ENCODE measurements around the gene P4HA2. TPM values are rescaled to one million over a fixed set of nuclear protein-coding genes. Genes with fewer than 3 reads are reported as not detected.

Gene P4HA2
- total and polyA plus RNA-seq, 10 donors: 2.7 to 38.1 (median 12.9) TPM

- intact Hi-C loops (cut with DNase I; ENCODE audit: low total_unique reads): no loop called here
- no peak overlapping the region for H3K4me3 ChIP-seq
- no peaks in the 10 kb centered on the region for H3K4me1 ChIP-seq
- no peaks in the 10 kb centered on the region for H3K36me3 ChIP-seq
- no peak for TF ChIP-seq CTCF (IDR thresholded peaks at IDR 0.05 in 8 of 11, conservative IDR thresholded peaks at IDR 0.05 in 3 of 11)
- TF ChIP-seq POLR2A (IDR thresholded peaks at IDR 0.05): no peak
- TF ChIP-seq POLR2AphosphoS5 (IDR thresholded peaks at IDR 0.05): no peak
- WGBS, 5 donors: 90 to 96% (median 93%) methylated on average over 3 to 10 of the region's 10 CpGs
- H3K9me3 ChIP-seq: peaks cover 0 to 20% (median 14%) of the 10 kb centered on the region in 8 donors
- peak; percentile 47 for DNase-seq
- H3K27me3 ChIP-seq (replicated peaks in 1 of 7): peaks cover 0 to under 1% (median 0%) of the 10 kb centered on the region in 7 donors
- no peak overlapping the region for H3K27ac ChIP-seq
Measured at GRCh38 chr5:132251220-132251725, 23.6 kb upstream of the P4HA2 start.

GRCh38 chr5:132250547-132250946 is 22.9 kb upstream of the P4HA2 start:
- peaks cover 0 to 27% (median 20%) of the 10 kb centered on the region in 8 donors for H3K9me3 ChIP-seq
- no peak overlapping the region for H3K27ac ChIP-seq
- no peak overlapping the region for H3K4me3 ChIP-seq
- intact Hi-C loops (cut with DNase I; ENCODE audit: low total_unique reads): no loop called here
- WGBS, 5 donors: 75 to 100% (median 95%) methylated on average over 2 of the region's 2 CpGs
- no peaks in the 10 kb centered on the region for H3K36me3 ChIP-seq
- H3K27me3 ChIP-seq (replicated peaks in 1 of 7): no peaks in the 10 kb centered on the region
- no peaks in the 10 kb centered on the region for H3K4me1 ChIP-seq
- TF ChIP-seq POLR2AphosphoS5 (IDR thresholded peaks at IDR 0.05) (no peak), CTCF (IDR thresholded peaks at IDR 0.05 in 8 of 11, conservative IDR thresholded peaks at IDR 0.05 in 3 of 11) (no peak), POLR2A (IDR thresholded peaks at IDR 0.05) (no peak)
- peak; percentile 5 for DNase-seq

GRCh38 chr5:132246806-132247205 is 19.2 kb upstream of the P4HA2 start:
- H3K4me1 ChIP-seq: no peaks in the 10 kb centered on the region
- TF ChIP-seq POLR2A (IDR thresholded peaks at IDR 0.05): no peak
- TF ChIP-seq CTCF (IDR thresholded peaks at IDR 0.05 in 8 of 11, conservative IDR thresholded peaks at IDR 0.05 in 3 of 11): no peak
- TF ChIP-seq POLR2AphosphoS5 (IDR thresholded peaks at IDR 0.05): no peak
- DNase-seq: no peak
- H3K9me3 ChIP-seq: peaks cover 0 to 55% (median 45%) of the 10 kb centered on the region in 8 donors
- H3K27ac ChIP-seq: no peak overlapping the region
- no peak overlapping the region for H3K4me3 ChIP-seq
- intact Hi-C loops (cut with DNase I; ENCODE audit: low total_unique reads): no loop called here
- H3K27me3 ChIP-seq (replicated peaks in 1 of 7): no peaks in the 10 kb centered on the region
- H3K36me3 ChIP-seq: no peaks in the 10 kb centered on the region

GRCh38 chr5:132245593-132245992 is 17.9 kb upstream of the P4HA2 start:
- TF ChIP-seq POLR2AphosphoS5 (IDR thresholded peaks at IDR 0.05) (no peak), CTCF (IDR thresholded peaks at IDR 0.05 in 8 of 11, conservative IDR thresholded peaks at IDR 0.05 in 3 of 11) (no peak), POLR2A (IDR thresholded peaks at IDR 0.05) (no peak)
- H3K4me1 ChIP-seq: no peaks in the 10 kb centered on the region
- no peaks in the 10 kb centered on the region for H3K36me3 ChIP-seq
- peaks cover 0 to 66% (median 53%) of the 10 kb centered on the region in 8 donors for H3K9me3 ChIP-seq
- no peaks in the 10 kb centered on the region for H3K27me3 ChIP-seq (replicated peaks in 1 of 7)
- no peak overlapping the region for H3K27ac ChIP-seq
- 57 to 65% (median 60%) methylated on average over 1 of the region's 1 CpG for WGBS, 5 donors
- H3K4me3 ChIP-seq: no peak overlapping the region
- DNase-seq: no peak
- intact Hi-C loops (cut with DNase I; ENCODE audit: low total_unique reads): no loop called here
